ENCODE data around the gene TRIO. TPM values are rescaled to one million over a fixed set of nuclear protein-coding genes. Genes with fewer than 3 reads are reported as not detected.

Gene TRIO
- total and polyA plus RNA-seq, 2 donors (not counting 3 experiments of a cell fraction or from before 2014, with no cell fraction given) = 82.9 to 248 TPM

DNA sequence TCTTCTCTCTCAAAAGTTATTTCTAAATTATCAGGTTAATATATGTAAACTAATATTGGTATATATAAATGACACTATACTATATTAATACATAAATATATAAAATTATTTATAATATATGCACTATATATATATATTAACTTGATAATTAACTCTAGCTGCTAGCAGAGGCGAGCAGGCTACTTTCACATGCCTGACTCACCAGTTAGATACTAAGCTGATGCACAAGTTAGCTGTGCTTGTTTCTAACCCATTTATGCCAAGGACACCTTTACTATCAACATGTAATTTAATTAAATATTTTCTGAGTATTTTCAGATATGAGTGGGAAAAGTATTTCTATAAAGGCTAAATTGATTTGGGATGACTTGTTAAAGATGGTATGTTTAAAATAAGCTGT, 70.1 kb downstream of the TRIO start:
- no TSS peak for BruUV-seq (replicated peaks)
- FAIRE-seq (no peak), DNase-seq (ENCODE audit: low read depth, low spot score) (no peak)
- Histone ChIP-seq H3K27ac (ENCODE audit: insufficient read depth, low read depth, low read length) (no peak overlapping the region), H3K4me3 (replicated peaks in 1 of 3; ENCODE audit: insufficient read depth in 1 of 3, low read depth in 1 of 3, low read length in 3 of 3) (no peak overlapping the region), H3K4me1 (ENCODE audit: control insufficient read depth, extremely low read depth, insufficient read depth, low read length) (peaks cover 23% of the 10 kb centered on the region), H3K27me3 (ENCODE audit: control insufficient read depth in 2 of 2, insufficient read depth in 2 of 2, low read length in 2 of 2) (no peaks in the 10 kb centered on the region), H2AFZ (ENCODE audit: low read depth, low read length) (no peak overlapping the region), H3K4me2 (ENCODE audit: insufficient read depth, low read length) (no peak overlapping the region), H3K36me3 (ENCODE audit: control insufficient read depth in 2 of 2, extremely low read depth in 1 of 2, insufficient read depth in 2 of 2, low read length in 2 of 2) (no peaks in the 10 kb centered on the region), H3K79me2 (ENCODE audit: control insufficient read depth, insufficient read depth, low read length) (peaks cover 100% of the 10 kb centered on the region), H4K20me1 (replicated peaks; ENCODE audit: control insufficient read depth, extremely low read depth, insufficient read depth, low read length) (peaks cover 15% of the 10 kb centered on the region), H3K9ac (replicated peaks; ENCODE audit: extremely low read depth, insufficient read depth, low read length) (no peak overlapping the region), H3K9me1 (replicated peaks; ENCODE audit: control insufficient read depth, extremely low read depth, insufficient read depth, low read length) (no peaks in the 10 kb centered on the region), H3K9me3 (replicated peaks; ENCODE audit: control insufficient read depth, insufficient read depth, low read length) (no peaks in the 10 kb centered on the region)
- CTCF ChIA-PET = interaction anchor here (0.8 to 2.2 kb wide), 3 partner anchors 8 to 13 kb away, joined by 3 to 6 read pairs (median 5); no protein-coding TSS in a partner anchor
- POLR2A ChIA-PET = no interaction called here
- intact Hi-C loops (cut with micrococcal nuclease) = no loop called here
- dilution Hi-C loops (cut with MboI; ENCODE audit: extremely low pct_ligation_motif_present, low sequenced_read_pairs) = no loop called here
- TF ChIP-seq POLR2AphosphoS5 (IDR thresholded peaks at IDR 0.05; ENCODE audit: insufficient read depth, low read depth, low read length) (no peak), POLR2A (IDR thresholded peaks at IDR 0.05; ENCODE audit: low read depth, low read length) (no peak), GATA2 (IDR thresholded peaks at IDR 0.05; ENCODE audit: insufficient read depth, insufficient read length, low read depth, low read length) (no peak), EZH2 (IDR thresholded peaks at IDR 0.05; ENCODE audit: borderline replicate concordance, low read depth, low read length, severe bottlenecking) (no peak), FOS (IDR thresholded peaks at IDR 0.05; ENCODE audit: borderline replicate concordance, insufficient read depth, low read length) (no peak), JUN (IDR thresholded peaks at IDR 0.05; ENCODE audit: borderline replicate concordance, insufficient read depth, insufficient read length, low read depth) (no peak), MYC (IDR thresholded peaks at IDR 0.05; ENCODE audit: low read depth, low read length) (no peak)
- TF ChIP-seq, protein P1, sequence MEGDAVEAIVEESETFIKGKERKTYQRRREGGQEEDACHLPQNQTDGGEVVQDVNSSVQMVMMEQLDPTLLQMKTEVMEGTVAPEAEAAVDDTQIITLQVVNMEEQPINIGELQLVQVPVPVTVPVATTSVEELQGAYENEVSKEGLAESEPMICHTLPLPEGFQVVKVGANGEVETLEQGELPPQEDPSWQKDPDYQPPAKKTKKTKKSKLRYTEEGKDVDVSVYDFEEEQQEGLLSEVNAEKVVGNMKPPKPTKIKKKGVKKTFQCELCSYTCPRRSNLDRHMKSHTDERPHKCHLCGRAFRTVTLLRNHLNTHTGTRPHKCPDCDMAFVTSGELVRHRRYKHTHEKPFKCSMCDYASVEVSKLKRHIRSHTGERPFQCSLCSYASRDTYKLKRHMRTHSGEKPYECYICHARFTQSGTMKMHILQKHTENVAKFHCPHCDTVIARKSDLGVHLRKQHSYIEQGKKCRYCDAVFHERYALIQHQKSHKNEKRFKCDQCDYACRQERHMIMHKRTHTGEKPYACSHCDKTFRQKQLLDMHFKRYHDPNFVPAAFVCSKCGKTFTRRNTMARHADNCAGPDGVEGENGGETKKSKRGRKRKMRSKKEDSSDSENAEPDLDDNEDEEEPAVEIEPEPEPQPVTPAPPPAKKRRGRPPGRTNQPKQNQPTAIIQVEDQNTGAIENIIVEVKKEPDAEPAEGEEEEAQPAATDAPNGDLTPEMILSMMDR (IDR thresholded peaks at IDR 0.05; ENCODE audit: extremely low read depth in 1 of 2, insufficient read depth in 1 of 2, low read depth in 1 of 2, low read length in 2 of 2) = no peak
- TF ChIP-seq, protein P2, sequence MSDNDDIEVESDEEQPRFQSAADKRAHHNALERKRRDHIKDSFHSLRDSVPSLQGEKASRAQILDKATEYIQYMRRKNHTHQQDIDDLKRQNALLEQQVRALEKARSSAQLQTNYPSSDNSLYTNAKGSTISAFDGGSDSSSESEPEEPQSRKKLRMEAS (IDR thresholded peaks at IDR 0.05; ENCODE audit: insufficient read depth, insufficient read length) = no peak
